Kidney (tissue), 14 donors: Measurements from ENCODE around the gene TRDMT1. TPM values are rescaled to one million over a fixed set of nuclear protein-coding genes. Genes with fewer than 3 reads are reported as not detected.

Experiments used
- DNase-seq, 5 donors: peaks; one replicate each; pipeline ENCODE4 v3.0.0-alpha.2; 2013 to 2020
- FAIRE-seq: peaks from 2 replicates; lab custom pipeline; 2012; peaks lifted over from hg19 to GRCh38; lab: Jason Lieb, UNC
- H3K27ac ChIP-seq, 2 donors: one replicate each; pipeline ENCODE4 v1.7.0; 2013; ENCODE audit warnings: low read depth in 2 of 2, low read length in 2 of 2, inconsistent platforms in 1 of 2
- H3K27me3 ChIP-seq: one replicate; pipeline ENCODE4 v1.7.1; 2013; ENCODE audit warnings: low read length, inconsistent platforms; ENCODE audit not compliant: control insufficient read depth, insufficient read depth
- H3K36me3 ChIP-seq, 3 donors: one replicate each; pipeline versions ENCODE4 v1.7.0 to v1.7.1; 2013; ENCODE audit warnings: low read length in 3 of 3, control low read depth in 1 of 3, inconsistent platforms in 1 of 3; ENCODE audit not compliant: insufficient read depth in 3 of 3, control insufficient read depth in 2 of 3
- H3K4me1 ChIP-seq, 3 donors: one replicate each; pipeline versions ENCODE4 v1.7.0 to v1.7.1; 2013; ENCODE audit warnings: low read length in 3 of 3, inconsistent platforms in 1 of 3, low read depth in 1 of 3; ENCODE audit not compliant: control insufficient read depth in 2 of 3, insufficient read depth in 2 of 3
- H3K4me3 ChIP-seq, 3 donors: one replicate each; pipeline versions ENCODE4 v1.7.0 to v1.8.1; 2013; ENCODE audit warnings: low read length in 3 of 3, control low read depth in 1 of 3, inconsistent platforms in 1 of 3
- H3K9ac ChIP-seq, 3 donors: one replicate each; pipeline versions ENCODE4 v1.7.0 to v1.7.1; 2013; ENCODE audit warnings: low read length in 3 of 3, control low read depth in 1 of 3, inconsistent platforms in 1 of 3
- H3K9me3 ChIP-seq, 3 donors: one replicate each; pipeline versions ENCODE4 v1.7.0 to v1.7.1; 2013; ENCODE audit warnings: low read length in 3 of 3, control low read depth in 1 of 3, inconsistent platforms in 1 of 3; ENCODE audit not compliant: control insufficient read depth in 2 of 3, insufficient read depth in 1 of 3
- intact Hi-C: fragments of 100-400 bp; cut with DNase I; formaldehyde crosslinking; loops from one replicate; pipeline ENCODE4 v1.11.1; 2022
- polyA plus RNA-seq: library from polyadenylated mRNA; stranded (reverse); fragments of 350-450 nt; fragmentation: Illumina TruSeq; extraction: RNeasy Lipid Tissue Mini Kit (QIAGEN cat#74804); gene quantifications from one replicate; pipeline ENCODE4 v1.2.3, GENCODE V29; 2014; ENCODE audit warnings: low read depth, low replicate concordance; ENCODE audit not compliant: insufficient read depth
- total RNA-seq: library from RNA; stranded (reverse); fragmentation: NEBNext Ultra II Directional; extraction: Animal tissue kit (Norgen Biotek cat#: 25700); gene quantifications from one replicate; pipeline ENCODE4 v1.2.1, GENCODE V29; 2021
- TF ChIP-seq, protein P1 (sequence below): IDR thresholded peaks from 3 replicates; pipeline ENCODE4 v1.5.1; 2012; ENCODE audit warnings: mild to moderate bottlenecking, moderate library complexity, borderline replicate concordance; ENCODE audit not compliant: insufficient read depth; ENCODE audit errors: extremely low read depth
- donor health status: control.
- donor health status: control.
- donor health status: control.
- donor health status: control.
- donor health status: control.
- donor health status: DM: yes; HTN: yes; CAD: no.
- donor health status: Normal renal cell carcinoma (clear cell type).

The TRDMT1 gene
- total and polyA plus RNA-seq, 2 donors from 2014 or later, result 2.0 to 11.0 TPM

DNA sequence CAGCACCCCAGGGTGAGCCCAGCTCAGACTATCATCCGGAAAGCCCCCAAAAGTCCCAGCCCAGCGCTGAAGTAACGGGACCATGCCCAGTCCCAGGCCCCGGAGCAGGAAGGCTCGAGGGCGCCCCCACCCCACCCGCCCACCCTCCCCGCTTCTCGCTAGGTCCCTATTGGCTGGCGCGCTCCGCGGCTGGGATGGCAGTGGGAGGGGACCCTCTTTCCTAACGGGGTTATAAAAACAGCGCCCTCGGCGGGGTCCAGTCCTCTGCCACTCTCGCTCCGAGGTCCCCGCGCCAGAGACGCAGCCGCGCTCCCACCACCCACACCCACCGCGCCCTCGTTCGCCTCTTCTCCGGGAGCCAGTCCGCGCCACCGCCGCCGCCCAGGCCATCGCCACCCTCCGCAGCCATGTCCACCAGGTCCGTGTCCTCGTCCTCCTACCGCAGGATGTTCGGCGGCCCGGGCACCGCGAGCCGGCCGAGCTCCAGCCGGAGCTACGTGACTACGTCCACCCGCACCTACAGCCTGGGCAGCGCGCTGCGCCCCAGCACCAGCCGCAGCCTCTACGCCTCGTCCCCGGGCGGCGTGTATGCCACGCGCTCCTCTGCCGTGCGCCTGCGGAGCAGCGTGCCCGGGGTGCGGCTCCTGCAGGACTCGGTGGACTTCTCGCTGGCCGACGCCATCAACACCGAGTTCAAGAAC is 27.7 kb upstream of the TRDMT1 start:
- no peak for FAIRE-seq
- Histone ChIP-seq H3K36me3 (peaks cover 0 to 14% (median 4%) of the 10 kb centered on the region in 3 donors), H3K9ac (peak overlapping the region; percentile 63 to 83 (median 74)), H3K4me1 (peaks cover 0 to 12% (median 0%) of the 10 kb centered on the region in 3 donors), H3K27me3 (no peaks in the 10 kb centered on the region), H3K4me3 (peak overlapping the region; percentile 78 to 91 (median 82)), H3K27ac (peak overlapping the region; percentile 96 to 98), H3K9me3 (no peaks in the 10 kb centered on the region)
- intact Hi-C loops, result no loop called here
- TF ChIP-seq, protein P1, sequence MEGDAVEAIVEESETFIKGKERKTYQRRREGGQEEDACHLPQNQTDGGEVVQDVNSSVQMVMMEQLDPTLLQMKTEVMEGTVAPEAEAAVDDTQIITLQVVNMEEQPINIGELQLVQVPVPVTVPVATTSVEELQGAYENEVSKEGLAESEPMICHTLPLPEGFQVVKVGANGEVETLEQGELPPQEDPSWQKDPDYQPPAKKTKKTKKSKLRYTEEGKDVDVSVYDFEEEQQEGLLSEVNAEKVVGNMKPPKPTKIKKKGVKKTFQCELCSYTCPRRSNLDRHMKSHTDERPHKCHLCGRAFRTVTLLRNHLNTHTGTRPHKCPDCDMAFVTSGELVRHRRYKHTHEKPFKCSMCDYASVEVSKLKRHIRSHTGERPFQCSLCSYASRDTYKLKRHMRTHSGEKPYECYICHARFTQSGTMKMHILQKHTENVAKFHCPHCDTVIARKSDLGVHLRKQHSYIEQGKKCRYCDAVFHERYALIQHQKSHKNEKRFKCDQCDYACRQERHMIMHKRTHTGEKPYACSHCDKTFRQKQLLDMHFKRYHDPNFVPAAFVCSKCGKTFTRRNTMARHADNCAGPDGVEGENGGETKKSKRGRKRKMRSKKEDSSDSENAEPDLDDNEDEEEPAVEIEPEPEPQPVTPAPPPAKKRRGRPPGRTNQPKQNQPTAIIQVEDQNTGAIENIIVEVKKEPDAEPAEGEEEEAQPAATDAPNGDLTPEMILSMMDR, result no peak
- peak; percentile 92 to 97 (median 94) for DNase-seq

DNA sequence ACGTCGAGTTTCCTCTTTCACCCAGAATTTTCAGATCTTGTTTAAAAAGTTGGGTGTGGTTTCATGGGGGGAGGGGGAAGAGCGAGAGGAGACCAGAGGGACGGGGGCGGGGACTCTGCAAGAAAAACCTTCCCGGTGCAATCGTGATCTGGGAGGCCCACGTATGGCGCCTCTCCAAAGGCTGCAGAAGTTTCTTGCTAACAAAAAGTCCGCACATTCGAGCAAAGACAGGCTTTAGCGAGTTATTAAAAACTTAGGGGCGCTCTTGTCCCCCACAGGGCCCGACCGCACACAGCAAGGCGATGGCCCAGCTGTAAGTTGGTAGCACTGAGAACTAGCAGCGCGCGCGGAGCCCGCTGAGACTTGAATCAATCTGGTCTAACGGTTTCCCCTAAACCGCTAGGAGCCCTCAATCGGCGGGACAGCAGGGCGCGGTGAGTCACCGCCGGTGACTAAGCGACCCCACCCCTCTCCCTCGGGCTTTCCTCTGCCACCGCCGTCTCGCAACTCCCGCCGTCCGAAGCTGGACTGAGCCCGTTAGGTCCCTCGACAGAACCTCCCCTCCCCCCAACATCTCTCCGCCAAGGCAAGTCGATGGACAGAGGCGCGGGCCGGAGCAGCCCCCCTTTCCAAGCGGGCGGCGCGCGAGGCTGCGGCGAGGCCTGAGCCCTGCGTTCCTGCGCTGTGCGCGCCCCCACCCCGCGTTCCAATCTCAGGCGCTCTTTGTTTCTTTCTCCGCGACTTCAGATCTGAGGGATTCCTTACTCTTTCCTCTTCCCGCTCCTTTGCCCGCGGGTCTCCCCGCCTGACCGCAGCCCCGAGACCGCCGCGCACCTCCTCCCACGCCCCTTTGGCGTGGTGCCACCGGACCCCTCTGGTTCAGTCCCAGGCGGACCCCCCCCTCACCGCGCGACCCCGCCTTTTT is 26.9 kb upstream of the TRDMT1 start, which contains the start of gene VIM:
Gene VIM (plus strand): TSS at position 151 of the 925 bp plus-strand sequence. CDS start 1,182 bp downstream, outside the sequence.
- Histone ChIP-seq H3K27me3 (no peaks in the 10 kb centered on the region), H3K4me1 (peaks cover 0 to 12% (median 0%) of the 10 kb centered on the region in 3 donors), H3K27ac (peak within 1 kb of the TSS; percentile 96 to 98), H3K36me3 (peaks cover 0 to 7% (median 0%) of the 10 kb centered on the region in 3 donors), H3K9ac (peak within 1 kb of the TSS; percentile 27 to 52 (median 46)), H3K4me3 (peak within 1 kb of the TSS; percentile 58 to 91 (median 78)), H3K9me3 (no peaks in the 10 kb centered on the region)
- no peak for FAIRE-seq
- intact Hi-C loops, result no loop called here
- DNase-seq, result peak; percentile 83 to 97 (median 91)
- TF ChIP-seq, protein P1, result peak; percentile 5

DNA sequence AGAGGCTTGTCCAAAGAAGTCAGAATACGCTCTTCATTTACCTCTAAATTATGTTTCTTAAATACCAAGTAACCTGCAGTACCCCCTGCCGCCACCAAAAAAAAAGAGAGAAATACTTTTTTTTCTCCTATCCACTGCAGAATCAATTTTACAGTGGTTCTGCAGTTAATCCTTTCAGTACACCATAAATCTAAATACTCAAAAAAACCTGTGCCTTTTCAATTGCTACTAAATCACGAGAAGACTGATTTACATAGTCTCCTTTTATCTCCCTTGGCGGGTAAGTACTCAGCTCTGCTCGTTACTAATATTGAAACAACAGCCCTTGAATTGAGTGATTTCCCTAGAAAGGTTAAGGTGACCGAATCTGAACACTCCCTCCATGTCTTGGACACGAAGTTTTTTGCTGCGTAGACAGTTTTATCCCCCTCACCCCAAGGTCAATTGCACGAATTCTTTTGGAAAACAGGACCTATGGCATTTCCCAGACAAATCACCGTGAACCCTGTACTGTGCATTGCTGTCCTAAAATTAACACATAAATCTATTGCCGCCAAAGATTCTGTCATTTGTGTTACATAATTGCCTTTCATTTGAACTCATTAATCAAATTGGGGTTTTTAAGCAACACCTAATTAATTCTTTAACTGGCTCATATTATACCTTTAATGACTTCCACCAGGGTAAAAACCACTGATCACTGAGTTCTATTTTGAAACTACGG is 26.1 kb upstream of the TRDMT1 start:
- peak overlapping the region; percentile 96 to 98 for H3K27ac ChIP-seq

More for the DNA sequence above, 26.1 kb upstream of the TRDMT1 start:
- Histone ChIP-seq H3K36me3 (peaks cover 0 to 6% (median 0%) of the 10 kb centered on the region in 3 donors), H3K9ac (peak overlapping the region in 2 of 3 donors; percentile 33 to 52), H3K4me1 (peaks cover 0 to 12% (median 0%) of the 10 kb centered on the region in 3 donors), H3K9me3 (no peaks in the 10 kb centered on the region), H3K4me3 (peak overlapping the region; percentile 33 to 66 (median 58)), H3K27me3 (no peaks in the 10 kb centered on the region)
- no peak for FAIRE-seq
- TF ChIP-seq, protein P1, result no peak
- DNase-seq, result peak in 3 of 5 donors; percentile 42 to 84 (median 80)
- intact Hi-C loops, result no loop called here
